NCI-H345 (cell line): ENCODE results near the gene AS3MT.
A peak's percentile ranks its signal among the peaks of the same experiment; 100 is the strongest.
"Not testable (repeated sequence)": the region's sequence is repeated elsewhere in the genome, so short reads cannot be mapped to it uniquely, and the experiment has no call there.

Source experiments
- DNase-seq: peaks from one replicate; lab custom pipeline; 2025; lab: John Stamatoyannopoulos, UW

AS3MT gene

GRCh38 chr10:102855731-102856436 lies 13.4 kb upstream of the AS3MT start:
- DNase-seq, result not testable (repeated sequence)

- no peak for DNase-seq
Observed at GRCh38 chr10:102856758-102857424, 12.4 kb upstream of the AS3MT start.

DNA sequence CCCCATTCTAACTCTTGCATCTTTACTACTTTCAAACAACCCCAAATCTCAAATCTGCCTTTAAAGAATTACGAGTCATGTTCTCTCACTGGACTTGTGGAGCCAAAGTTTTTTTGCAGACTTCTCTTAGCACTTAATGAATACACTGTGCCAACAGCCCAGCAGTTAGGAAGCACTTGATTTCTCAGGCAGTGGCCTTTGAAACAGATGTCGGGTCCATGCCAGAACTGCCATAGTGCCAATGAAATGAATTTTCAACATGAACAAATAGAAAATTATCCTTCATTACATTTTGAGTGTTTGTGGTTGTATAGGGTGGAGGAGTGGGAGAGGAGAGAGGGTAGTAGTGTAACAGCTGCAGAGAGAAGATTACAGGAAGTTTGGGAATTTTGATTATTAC lies 9.4 kb upstream of the AS3MT start:
- no peak for DNase-seq

DNA sequence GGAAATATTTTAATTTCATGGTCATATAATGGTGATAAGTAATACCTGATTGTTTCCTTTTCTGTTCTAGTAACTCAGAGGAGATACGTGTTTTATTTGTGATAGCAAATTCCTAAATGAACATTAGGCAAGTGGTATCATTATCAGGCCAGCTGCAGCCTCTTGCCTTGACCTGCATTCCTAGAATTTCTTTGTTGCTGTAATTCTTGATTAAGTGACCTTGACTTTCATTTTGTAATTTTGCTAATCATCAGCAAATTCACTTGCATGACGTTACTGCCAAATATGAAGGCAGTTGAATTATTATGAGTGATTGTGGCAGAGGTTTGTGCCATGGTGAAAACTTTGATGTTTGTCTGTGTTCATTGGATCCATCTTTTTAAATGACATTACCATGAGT lies 5.6 kb upstream of the AS3MT start:
- no peak for DNase-seq

- no peak for DNase-seq
Observed at GRCh38 chr10:102865620-102866019, 3.6 kb upstream of the AS3MT start.

GRCh38 chr10:102868911-102869257 lies 386 bp upstream of the AS3MT start:
- no peak for DNase-seq

DNA sequence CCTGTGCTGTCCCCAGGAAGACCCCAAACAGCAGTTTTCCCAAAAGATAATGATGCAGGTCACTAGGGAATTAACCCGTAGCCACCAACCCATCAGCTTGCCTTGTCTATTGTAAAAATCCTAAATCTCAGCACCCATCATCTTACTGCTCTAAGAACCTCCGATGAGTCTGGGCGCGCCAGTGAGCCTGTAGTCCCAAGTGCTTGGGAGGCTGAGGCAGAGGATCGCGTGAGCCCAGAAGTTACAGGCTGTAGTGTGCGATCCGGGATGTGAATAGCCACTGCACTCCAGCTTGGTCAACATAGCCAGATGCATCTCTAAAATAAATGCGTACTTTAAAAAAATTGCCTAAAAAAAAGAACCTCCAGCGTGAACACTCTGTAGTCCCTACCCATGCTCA lies 951 bp downstream of the AS3MT start:
- no peak for DNase-seq

- no peak for DNase-seq
Observed at GRCh38 chr10:102872163-102872562, 2.9 kb downstream of the AS3MT start.

DNA sequence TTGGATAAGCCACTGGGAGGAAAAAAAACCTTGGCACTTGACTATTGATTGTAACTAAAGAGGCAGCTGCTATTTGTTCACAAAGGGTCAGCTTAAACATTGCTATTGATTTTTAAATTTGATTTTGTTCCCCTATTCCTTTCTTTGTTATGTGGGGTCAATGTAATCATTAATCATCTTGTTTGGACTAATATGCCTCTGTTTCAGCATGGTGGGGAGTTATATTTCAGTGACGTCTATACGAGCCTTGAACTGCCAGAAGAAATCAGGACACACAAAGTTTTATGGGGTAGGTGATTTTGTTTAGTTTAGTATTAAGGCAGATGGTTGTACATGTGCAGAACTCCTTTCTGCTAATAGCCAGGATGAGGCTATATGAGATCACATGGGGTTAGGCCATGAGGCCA lies 7.5 kb downstream of the AS3MT start:
- DNase-seq, result no peak

- no peak for DNase-seq
Observed at GRCh38 chr10:102878629-102879028, 9.4 kb downstream of the AS3MT start.

DNA sequence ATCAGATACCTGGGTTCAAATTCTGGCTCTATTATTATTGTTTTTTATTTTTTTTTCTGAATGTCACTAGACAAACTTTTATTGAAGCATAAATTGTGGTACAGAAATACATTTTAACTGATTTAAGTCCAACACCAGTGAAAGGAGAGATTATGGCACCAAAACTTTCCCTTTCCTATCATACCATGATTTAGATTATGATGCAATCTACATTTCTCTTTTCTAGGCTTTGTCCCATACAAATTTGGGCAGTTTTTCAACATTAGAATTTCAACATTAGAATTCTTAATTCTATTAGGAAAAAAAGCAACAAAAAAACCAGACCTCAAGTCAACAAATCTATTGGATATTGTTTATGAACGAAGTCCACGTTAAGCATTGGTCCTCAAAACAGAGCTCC lies 11.0 kb downstream of the AS3MT start:
- no peak for DNase-seq

- no peak for DNase-seq
Observed at GRCh38 chr10:102888048-102888447, 18.8 kb downstream of the AS3MT start.

DNA sequence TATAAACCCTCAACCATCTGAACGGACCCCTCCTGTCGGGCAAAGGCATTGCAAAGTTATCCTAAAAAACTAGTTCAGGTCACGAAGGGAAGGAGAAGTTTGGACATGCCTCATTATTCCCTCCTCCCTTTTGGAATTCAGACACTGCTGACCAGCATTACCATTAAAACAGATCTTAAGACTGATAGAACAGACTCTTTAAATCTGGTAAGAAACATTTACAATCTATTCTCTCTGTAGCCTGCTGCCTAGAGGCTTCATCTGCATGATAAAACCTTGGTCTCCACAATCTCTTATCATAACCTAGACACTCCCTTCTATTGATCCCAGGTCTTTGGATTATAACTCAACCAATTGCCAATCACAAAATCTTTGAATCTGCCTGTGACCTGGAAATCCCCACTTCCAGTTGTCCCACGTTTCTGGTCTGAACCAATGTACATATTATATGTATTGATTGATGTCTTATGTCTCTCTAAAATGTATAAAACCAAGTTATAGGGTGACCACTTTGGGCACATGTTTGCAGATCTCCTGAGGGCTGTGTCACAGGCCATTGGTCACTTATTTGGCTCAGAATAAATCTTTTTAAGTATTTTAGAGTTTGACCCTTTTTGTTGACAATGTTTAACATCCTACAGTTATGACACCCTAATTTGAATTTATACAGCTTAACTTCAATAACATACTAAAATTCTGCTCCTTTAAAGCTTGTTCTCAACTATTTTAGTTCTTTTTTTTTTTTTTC lies 25.4 kb downstream of the AS3MT start:
- DNase-seq, result no peak

DNA sequence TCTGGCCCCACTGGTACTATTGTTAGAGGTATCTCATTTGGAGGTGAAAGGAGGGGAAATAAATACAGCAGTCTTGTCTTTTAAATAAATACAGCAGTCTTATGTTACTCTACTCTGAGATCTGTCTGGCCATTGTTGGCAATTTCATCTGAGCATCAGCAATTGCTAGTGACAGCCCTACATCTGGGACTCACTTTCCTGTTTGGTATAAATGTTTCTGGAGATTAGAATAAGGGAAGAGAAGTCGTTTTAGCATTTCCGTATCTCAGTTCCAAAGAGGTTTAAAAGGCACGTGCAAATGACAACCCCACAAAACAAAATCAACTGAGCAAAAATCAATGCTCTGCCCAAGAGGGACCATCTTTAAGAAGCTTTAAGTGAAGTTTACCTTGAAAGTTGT lies 30.7 kb downstream of the AS3MT start:
- DNase-seq, result no peak

DNA sequence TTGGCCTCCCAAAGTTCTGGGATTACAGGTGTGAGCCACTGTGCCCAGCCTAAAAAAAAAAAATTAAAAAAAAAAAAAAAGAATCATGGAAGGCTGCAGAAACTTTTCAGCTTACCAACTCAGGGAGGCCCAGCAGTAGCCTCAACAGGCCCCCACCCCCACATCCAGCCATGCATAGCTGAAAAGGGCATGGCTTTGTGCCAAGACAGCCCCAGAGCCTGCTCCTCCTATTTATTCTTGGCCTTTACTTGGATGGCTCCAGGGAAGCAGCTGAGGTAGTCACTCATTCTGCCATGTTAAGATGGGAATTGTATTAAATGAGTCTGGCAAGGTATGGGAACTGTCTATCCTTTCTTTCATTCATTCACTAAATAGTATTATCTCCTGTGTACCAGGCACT lies 35.1 kb downstream of the AS3MT start:
- DNase-seq, result no peak

DNA sequence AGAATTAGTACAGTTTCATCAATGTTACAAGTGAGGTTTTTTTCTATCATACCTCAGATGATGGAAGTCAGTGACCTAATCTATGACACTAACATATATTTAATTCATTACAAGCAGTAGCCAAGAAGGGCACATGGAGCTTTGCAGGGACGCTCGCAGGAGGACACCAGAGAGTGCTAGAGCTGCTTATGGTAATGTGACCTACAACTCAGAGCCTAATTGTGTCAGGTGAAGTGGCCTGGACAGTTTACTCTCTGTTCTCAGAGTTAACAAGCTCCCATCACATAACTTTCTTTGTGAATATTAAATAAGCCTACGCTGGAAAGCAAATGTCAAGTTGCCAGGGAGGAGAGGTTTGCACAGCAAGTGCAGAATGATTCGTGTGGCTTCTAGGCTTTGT lies 37.2 kb downstream of the AS3MT start:
- DNase-seq, result no peak

DNA sequence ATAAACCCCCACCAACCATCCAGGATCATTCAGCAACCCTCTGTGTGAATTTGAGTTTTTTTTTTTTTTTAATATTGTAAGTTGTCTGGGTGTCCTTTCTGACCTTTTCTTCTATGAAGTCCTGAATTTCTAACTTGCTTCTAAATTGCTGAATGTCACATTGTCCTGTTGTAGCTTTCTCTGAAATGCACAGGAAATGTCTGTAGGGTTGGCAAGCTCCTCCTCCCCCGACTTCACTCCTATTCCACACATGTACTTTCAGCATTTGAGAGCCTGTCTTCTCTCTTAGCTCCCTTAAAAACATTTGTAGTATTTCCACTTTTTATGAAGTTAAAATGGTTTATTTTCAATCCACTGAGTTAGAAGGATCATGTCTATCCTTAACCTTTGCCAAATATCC lies 45.5 kb downstream of the AS3MT start:
- no peak for DNase-seq

DNA sequence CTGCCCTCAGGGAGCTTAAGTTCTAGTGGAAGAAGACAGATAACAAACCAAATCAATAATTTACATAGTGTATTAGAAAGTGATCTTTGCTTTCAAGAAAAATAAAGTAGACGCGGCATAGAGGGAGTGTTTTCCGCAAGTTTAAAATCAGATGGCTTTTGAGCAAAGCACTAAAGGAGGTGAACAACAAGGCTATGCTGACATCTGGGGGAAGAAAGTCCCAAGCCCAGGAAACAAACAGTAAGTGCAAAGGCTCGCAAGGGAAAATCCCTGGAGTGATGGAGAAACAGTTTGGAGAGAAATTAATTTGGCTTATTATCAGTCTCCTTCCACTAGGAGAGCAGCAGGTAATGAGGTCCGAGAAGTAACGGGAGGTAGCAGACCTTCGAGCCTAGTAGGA lies 46.9 kb downstream of the AS3MT start:
- no peak for DNase-seq

DNA sequence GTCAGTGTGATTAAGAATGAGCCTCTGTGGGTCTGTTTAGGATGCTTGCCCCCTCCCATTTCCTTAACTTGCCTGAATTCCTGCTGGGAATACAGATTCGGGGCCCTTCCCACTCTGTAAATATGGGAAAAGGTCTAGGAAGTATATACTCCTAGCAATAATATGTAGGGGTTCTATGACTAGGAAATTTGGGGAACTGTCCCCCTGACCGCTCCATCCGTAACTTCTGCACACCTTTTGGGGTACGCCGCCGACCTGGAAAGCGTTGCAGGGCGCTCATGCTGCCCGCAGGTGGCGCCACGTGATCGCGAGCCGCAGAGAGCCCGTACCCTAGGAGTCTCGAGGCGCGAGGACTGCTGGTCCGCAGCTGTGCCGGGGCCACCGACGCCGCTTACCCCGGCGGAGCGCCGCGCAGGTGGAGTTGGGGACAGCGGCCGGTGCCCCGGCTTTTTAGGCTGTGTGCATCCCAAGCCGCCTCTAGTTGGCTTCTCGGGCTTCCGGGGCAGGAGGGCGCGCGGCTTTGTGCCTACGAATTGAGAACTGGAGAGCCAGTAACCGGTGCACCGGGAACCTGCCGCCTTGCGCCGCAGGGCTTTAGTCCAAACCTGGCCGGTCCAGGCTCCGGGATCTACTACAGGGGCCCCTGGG lies 48.2 kb downstream of the AS3MT start:
- peak; percentile 74 for DNase-seq

- DNase-seq, result peak; percentile 99
Observed at GRCh38 chr10:102917962-102918816, 48.9 kb downstream of the AS3MT start, which contains the start of gene CNNM2. Gene CNNM2, plus strand, starts transcription at chr10:102918294. Its CDS starts 187 bp downstream, at chr10:102918481.

DNA sequence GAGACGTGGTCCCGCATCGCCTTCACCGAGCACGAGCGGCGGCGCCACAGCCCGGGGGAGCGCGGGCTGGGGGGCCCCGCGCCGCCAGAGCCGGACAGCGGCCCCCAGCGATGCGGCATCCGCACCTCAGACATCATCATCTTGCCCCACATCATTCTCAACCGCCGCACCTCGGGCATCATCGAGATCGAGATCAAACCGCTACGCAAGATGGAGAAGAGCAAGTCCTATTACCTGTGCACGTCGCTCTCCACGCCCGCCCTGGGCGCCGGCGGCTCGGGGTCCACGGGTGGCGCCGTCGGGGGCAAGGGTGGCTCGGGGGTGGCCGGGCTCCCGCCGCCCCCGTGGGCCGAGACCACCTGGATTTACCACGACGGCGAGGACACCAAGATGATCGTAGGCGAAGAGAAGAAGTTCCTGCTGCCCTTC lies 49.6 kb downstream of the AS3MT start:
- DNase-seq, result peak; percentile 20
